ENCODE results near the gene SLC26A11.
"Not testable (repeated sequence)": the region's sequence is repeated elsewhere in the genome, so short reads cannot be mapped to it uniquely, and the experiment has no call there.

Gene SLC26A11

GRCh38 chr17:80198144-80198661, 22.0 kb upstream of the SLC26A11 start:
- DNase-seq = no peak

- not testable (repeated sequence) for DNase-seq
These were observed 20.9 kb upstream of the SLC26A11 start for GRCh38 chr17:80199295-80199694.

- DNase-seq = no peak
These were observed 18.8 kb upstream of the SLC26A11 start for GRCh38 chr17:80201446-80201845.

GRCh38 chr17:80202197-80202596, 18.0 kb upstream of the SLC26A11 start:
- no peak for DNase-seq

GRCh38 chr17:80203471-80203963, 16.7 kb upstream of the SLC26A11 start:
- no peak for DNase-seq

GRCh38 chr17:80204626-80205468, 15.4 kb upstream of the SLC26A11 start:
- no peak for DNase-seq

- no peak for DNase-seq
These were observed 14.4 kb upstream of the SLC26A11 start for GRCh38 chr17:80205811-80206210.

GRCh38 chr17:80208050-80208449, 12.2 kb upstream of the SLC26A11 start:
- no peak for DNase-seq

GRCh38 chr17:80209765-80210164, 10.5 kb upstream of the SLC26A11 start:
- no peak for DNase-seq

GRCh38 chr17:80210348-80211108, 9.7 kb upstream of the SLC26A11 start:
- DNase-seq = no peak

GRCh38 chr17:80212109-80212508, 8.1 kb upstream of the SLC26A11 start:
- DNase-seq = no peak

GRCh38 chr17:80212511-80212910, 7.7 kb upstream of the SLC26A11 start:
- DNase-seq = no peak

GRCh38 chr17:80212962-80213642, 7.1 kb upstream of the SLC26A11 start:
- DNase-seq = no peak

GRCh38 chr17:80213643-80213975, 6.6 kb upstream of the SLC26A11 start:
- DNase-seq = no peak

- no peak for DNase-seq
These were observed 6.0 kb upstream of the SLC26A11 start for GRCh38 chr17:80214012-80214877.

GRCh38 chr17:80214878-80215210, 5.4 kb upstream of the SLC26A11 start:
- DNase-seq = no peak

GRCh38 chr17:80216473-80217456, 3.5 kb upstream of the SLC26A11 start:
- DNase-seq = no peak

- DNase-seq = no peak
These were observed 2.4 kb upstream of the SLC26A11 start for GRCh38 chr17:80217703-80218362.

- no peak for DNase-seq
These were observed 1.8 kb upstream of the SLC26A11 start for GRCh38 chr17:80218391-80218790.

GRCh38 chr17:80219013-80219762, 1.0 kb upstream of the SLC26A11 start:
- peak; percentile 93 for DNase-seq

Data from activated effector memory CD4-positive, alpha-beta T cell treated with Interleukin-2 at 50 U/mL for 16 hours (primary cell).